22Rv1 (cell line): ENCODE measurements around the gene QTRT2.

Experiments used
- H3K27ac ChIP-seq: fragments of 450-650 bp; 2 replicates; pipeline ENCODE4 v1.5.1; 2017
- ZFX ChIP-seq: fragments of 450-650 bp; IDR thresholded peaks from 2 replicates; pipeline ENCODE4 v1.6.1; 2017; ENCODE audit warnings: antibody characterized with exemption, borderline replicate concordance
- TF ChIP-seq, protein P1 (sequence below): fragments of 450-650 bp; IDR thresholded peaks from 2 replicates; pipeline ENCODE4 v1.5.1; 2017; ENCODE audit warnings: mild to moderate bottlenecking

The QTRT2 gene

DNA sequence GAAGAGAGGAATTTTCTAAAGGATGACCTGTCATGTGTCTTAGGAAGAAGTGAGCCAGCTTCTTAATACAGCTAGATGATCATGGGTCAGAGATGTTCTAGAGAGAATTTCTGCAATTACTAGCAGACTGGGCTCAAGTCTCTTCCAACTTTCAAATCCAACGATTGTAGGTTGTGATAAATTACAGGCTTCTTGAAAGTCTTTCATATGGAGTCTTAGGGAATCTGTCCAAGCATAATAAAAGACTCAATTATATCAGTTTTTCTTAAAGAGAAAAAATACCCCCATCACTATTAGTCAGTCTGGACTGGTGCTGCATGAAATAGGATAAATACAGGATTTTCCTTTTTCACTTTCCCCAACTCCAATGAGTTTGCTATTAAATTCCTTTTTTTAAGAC is 63.2 kb downstream of the QTRT2 start:
- TF ChIP-seq ZFX = no peak
- TF ChIP-seq, protein P1, sequence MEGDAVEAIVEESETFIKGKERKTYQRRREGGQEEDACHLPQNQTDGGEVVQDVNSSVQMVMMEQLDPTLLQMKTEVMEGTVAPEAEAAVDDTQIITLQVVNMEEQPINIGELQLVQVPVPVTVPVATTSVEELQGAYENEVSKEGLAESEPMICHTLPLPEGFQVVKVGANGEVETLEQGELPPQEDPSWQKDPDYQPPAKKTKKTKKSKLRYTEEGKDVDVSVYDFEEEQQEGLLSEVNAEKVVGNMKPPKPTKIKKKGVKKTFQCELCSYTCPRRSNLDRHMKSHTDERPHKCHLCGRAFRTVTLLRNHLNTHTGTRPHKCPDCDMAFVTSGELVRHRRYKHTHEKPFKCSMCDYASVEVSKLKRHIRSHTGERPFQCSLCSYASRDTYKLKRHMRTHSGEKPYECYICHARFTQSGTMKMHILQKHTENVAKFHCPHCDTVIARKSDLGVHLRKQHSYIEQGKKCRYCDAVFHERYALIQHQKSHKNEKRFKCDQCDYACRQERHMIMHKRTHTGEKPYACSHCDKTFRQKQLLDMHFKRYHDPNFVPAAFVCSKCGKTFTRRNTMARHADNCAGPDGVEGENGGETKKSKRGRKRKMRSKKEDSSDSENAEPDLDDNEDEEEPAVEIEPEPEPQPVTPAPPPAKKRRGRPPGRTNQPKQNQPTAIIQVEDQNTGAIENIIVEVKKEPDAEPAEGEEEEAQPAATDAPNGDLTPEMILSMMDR = no peak
- H3K27ac ChIP-seq = no peak overlapping the region

DNA sequence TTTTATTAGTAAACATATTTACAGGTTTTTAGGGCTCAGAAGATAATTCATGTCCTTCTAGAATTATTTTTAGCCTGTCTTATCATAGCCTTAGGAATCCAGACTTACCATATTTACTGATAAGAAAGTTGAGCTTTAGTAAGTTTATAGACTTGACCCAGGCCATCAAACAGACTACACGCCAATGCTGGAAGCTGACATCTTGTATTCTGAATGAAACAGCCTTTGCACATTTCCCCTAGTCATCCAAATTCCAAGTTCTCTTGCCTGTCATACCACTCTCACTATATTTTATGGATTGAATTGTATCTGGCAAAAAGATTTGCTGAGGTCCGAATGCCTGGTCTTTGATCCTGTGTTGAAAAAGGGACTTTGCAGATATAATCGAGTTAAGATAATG is 63.7 kb downstream of the QTRT2 start:
- H3K27ac ChIP-seq = no peak overlapping the region
- TF ChIP-seq, protein P1 = no peak
- no peak for TF ChIP-seq ZFX

DNA sequence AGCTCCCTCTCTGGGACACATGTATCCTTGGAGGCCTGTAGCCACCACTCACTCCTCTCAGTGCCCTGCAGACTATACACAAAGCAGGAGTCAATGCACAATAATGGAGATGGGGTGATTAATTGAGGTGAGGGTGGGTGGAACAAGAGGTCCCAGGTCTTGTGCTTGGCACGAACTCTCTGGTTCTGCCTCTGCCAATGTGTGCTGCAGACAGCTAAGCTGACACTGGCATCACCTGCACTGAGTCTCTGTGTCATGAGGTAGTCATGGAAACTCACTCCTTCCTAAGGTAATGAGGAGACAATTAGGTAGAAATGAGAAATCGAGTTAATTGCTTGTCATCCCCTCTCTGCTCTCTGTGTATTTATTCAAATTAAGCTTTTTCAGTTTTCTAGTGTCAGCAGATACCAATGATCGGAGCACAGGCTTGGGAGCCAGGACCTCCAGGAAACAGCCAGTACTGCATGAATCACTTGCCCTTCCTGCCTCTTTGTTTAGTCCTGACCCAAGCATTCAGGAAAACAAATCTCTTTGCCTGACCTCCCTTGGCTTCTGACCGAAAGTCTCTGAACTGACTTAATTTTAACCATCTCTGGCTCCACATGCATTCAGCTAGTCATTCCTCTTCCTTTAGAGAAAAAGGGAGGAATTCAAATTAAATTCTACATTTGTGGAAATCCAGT is 65.6 kb downstream of the QTRT2 start:
- no peak overlapping the region for H3K27ac ChIP-seq
- no peak for TF ChIP-seq ZFX
- TF ChIP-seq, protein P1 = no peak

DNA sequence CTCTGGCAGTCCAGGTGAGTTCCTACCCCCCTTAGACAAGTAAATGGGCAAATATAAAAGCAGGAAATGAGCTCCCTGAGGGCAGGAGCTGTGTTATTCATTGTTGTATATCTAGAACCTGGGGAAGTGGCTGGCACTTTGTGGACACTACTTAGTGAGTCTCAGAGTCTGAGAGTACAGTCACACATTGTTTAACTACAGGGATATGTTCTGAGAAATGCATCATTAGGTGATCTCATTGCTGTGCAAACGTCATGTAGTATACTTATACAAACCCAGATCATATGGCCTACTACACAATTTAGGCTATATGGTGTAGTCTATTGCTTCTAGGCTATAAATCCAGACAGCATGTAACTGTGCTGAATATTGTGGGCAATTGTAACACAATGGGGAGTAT is 69.9 kb downstream of the QTRT2 start:
- TF ChIP-seq, protein P1 = no peak
- TF ChIP-seq ZFX = no peak
- H3K27ac ChIP-seq = no peak overlapping the region

DNA sequence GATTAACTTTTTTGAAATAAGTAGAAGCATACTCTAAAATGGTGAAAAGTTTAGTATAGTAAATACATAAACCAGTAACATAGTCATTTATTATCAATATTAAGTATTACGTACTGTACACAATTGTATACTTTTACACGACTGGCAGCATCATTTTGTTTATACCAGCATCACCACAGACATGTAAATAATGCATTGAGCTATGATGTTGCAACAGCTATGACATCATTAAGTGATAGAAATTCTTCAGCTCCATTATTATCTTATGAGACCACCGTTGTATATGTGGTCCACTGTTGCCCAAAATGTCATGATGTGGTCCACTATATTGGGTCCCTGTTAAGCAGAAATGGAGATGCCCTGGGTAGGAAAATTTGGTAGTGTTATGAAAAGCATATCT is 71.0 kb downstream of the QTRT2 start:
- TF ChIP-seq, protein P1 = no peak
- no peak for TF ChIP-seq ZFX
- no peak overlapping the region for H3K27ac ChIP-seq

DNA sequence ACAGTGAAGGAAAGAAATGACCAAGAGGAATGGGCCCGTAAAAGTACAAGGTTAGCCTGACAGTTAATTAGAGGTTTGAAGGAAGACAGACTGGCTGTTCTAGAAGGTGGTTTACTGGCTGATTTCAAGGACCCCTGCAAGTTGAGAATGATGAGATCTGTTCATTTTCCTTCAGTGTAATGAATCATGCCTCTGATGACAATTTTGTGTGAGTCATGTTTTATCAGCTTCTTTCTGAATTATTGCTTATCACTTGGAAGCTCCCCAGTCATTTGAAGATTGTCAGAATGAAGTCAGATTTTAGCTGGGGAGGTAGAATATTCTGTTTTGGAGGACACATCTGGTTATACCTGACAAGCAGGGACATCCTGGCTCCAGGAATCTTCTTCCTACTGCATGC is 71.7 kb downstream of the QTRT2 start:
- H3K27ac ChIP-seq = no peak overlapping the region
- TF ChIP-seq ZFX = no peak
- TF ChIP-seq, protein P1 = no peak

DNA sequence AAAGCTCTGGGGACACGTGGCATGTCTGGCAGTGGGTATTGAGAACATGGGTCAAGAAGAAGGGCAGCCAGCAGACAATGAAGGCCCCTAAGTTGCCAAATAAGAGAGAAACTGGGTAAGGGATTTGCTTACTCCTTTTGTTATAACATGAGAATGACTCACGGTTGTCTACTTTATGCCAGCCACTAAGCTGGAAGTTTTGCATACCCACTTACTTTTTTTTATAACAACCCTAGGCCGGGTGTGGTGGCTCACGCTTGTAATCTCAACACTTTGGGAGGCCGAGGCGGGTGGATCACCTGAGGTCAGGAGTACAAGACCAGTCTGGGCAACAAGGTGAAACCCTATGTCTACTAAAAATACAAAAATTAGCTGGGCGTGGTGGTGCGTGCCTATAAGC is 72.3 kb downstream of the QTRT2 start:
- H3K27ac ChIP-seq = no peak overlapping the region
- no peak for TF ChIP-seq ZFX
- TF ChIP-seq, protein P1 = no peak
